Activated CD4-positive, alpha-beta memory T cell treated with anti-CD3 and anti-CD28 coated beads, Interleukin-2, amount 10 ng/mL, durations not matched to agents 7 days and 5 days (primary cell): ENCODE measurements around the gene NDUFS6. TPM values are rescaled to one million over a fixed set of nuclear protein-coding genes. Genes with fewer than 3 reads are reported as not detected.

ENCODE experiments used
- CTCF ChIA-PET: fragments of 350-600 bp; sonication (Branson Sonifier 250); formaldehyde crosslinking; loops from one replicate; lab custom pipeline; 2021; ENCODE audit warnings: antibody characterized with exemption, inconsistent platforms; lab: Charles Lee
- POLR2A ChIA-PET: fragments of 350-600 bp; sonication (Branson Sonifier 250); formaldehyde crosslinking; loops from one replicate; lab custom pipeline; 2021; ENCODE audit warnings: antibody characterized with exemption; lab: Charles Lee
- DNase-seq: peaks from one replicate; pipeline ENCODE4 v3.0.0-alpha.2; 2020
- H3K27ac Mint-ChIP-seq: one replicate; pipeline ENCODE4 v1.8.0; 2021; ENCODE audit warnings: mild to moderate bottlenecking, mixed read lengths
- H3K27me3 Mint-ChIP-seq: one replicate; pipeline ENCODE4 v1.8.0; 2021; ENCODE audit warnings: mixed read lengths
- H3K36me3 Mint-ChIP-seq: one replicate; pipeline ENCODE4 v1.8.0; 2021; ENCODE audit warnings: low read depth, mixed read lengths
- H3K4me1 Mint-ChIP-seq: one replicate; pipeline ENCODE4 v1.8.0; 2021; ENCODE audit warnings: mixed read lengths
- H3K4me3 Mint-ChIP-seq: one replicate; pipeline ENCODE4 v1.8.0; 2021; ENCODE audit warnings: mild to moderate bottlenecking, mixed read lengths
- H3K9me3 Mint-ChIP-seq: one replicate; pipeline ENCODE4 v1.8.0; 2021; ENCODE audit warnings: mixed read lengths
- total RNA-seq, 2 experiments: library from RNA; stranded (reverse); gene quantifications; one replicate each; pipeline ENCODE4 v1.2.3, GENCODE V29; 2021

NDUFS6 gene
- total RNA-seq, 2 experiments from 2014 or later, result 25.4 to 29.2 TPM

DNA sequence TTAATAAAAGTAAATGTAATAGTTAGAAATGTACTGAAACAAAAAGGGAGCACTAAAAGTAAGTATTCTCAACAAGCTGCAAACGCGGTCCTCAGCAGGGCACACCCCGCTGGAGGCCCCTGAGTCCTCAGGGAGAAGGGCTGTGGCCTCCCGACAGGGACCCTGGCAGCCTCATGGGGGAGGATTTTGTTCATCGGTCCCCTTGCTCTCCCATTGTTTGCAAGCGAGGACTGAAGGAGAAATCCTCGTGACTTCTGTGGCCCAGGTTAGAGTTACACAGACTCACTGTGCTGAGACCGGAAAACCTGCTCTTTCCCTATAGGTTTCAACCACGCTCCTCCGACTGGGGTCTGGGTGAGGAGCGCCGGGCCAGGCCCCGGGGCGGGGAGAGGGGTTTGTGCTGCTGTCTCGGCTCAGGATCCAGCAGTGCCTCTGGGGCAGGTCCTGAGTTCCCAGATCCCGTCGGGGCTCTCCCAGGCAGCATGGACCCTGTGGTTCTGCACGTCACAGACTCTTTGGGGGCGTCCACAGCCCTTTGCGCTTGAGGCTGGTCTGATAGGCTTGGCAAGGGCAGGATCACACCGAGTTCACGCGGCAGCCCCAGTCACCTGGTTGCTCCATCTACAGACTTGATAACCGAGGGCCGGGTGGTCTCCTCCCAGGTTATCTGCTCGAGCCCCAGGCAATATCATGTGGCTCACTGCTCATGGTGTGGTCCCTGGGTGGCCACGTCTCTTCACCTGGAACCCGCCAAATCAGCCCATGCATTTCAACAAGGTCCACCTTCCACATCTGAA, 40.4 kb upstream of the NDUFS6 start:
- POLR2A ChIA-PET, result interaction anchor here (1.0 kb wide), 1 partner anchor 8 kb away, joined by 3 read pairs; no protein-coding TSS in a partner anchor
- CTCF ChIA-PET, result no interaction called here
- peaks cover under 1% of the 10 kb centered on the region for H3K4me1 Mint-ChIP-seq
- no peak overlapping the region for H3K27ac Mint-ChIP-seq
- H3K36me3 Mint-ChIP-seq, result no peaks in the 10 kb centered on the region
- H3K9me3 Mint-ChIP-seq, result no peaks in the 10 kb centered on the region
- H3K27me3 Mint-ChIP-seq, result peaks cover 17% of the 10 kb centered on the region
- DNase-seq, result peak; percentile 11
- H3K4me3 Mint-ChIP-seq, result no peak overlapping the region

DNA sequence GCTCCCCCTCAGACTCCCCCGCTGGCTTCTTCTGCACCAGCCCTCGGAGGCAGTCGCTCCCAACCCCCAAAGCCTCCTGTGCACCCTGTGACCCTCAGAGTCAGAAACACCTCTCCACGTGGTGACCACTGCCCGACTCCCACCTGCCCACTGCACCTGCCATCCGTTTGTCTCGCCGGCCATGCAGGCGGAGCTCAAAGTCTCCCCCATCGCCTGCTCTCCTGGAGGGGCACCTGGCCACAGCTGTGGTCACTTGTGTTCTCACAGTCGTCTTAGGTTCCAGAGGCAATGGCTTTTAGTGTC, 39.8 kb upstream of the NDUFS6 start:
- ChIA-PET POLR2A (interaction anchor here (1.0 kb wide), 1 partner anchor 8 kb away, joined by 3 read pairs; no protein-coding TSS in a partner anchor), CTCF (no interaction called here)
- no peaks in the 10 kb centered on the region for H3K36me3 Mint-ChIP-seq
- DNase-seq, result no peak
- no peak overlapping the region for H3K27ac Mint-ChIP-seq
- no peaks in the 10 kb centered on the region for H3K9me3 Mint-ChIP-seq
- H3K4me1 Mint-ChIP-seq, result peaks cover 1% of the 10 kb centered on the region
- no peak overlapping the region for H3K4me3 Mint-ChIP-seq
- H3K27me3 Mint-ChIP-seq, result peaks cover 16% of the 10 kb centered on the region

DNA sequence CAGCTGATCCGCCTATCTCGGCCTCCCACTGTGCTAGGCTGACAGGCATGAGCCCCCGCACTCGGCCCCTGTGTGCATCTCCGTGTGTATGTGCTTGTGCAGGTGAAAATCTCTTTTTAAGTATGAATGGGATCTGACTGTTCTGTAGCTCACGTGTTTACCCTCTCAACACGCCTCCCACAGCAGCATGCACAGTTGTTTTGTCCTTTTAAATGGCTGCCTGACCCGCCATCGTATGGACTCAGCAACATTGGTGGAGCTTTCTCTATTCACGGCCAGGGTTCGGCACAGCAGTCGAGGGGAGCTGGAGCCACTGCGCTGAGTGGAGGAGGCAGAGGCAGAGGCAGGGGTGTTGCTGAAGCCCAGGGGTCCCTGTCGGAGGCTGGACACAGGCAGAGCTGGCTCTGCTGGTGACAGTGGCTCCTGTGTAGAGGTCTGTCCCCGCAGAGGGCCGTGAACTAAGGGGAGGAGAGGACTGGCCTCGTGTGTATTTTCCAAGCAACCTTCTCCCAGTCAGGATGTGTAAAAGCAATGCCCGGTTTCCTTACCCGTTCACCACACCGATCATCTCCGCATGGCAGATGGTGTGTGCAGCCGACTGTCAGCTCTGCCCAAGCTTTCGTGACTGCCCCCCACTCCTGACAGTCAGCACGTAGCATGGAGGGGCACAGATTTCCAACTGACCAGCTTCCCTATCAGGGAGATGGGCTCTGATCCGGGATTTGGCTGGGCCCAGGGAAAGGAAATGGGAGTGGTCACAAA, 38.9 kb upstream of the NDUFS6 start:
- ChIA-PET POLR2A (interaction anchor here (1.0 kb wide), 1 partner anchor 9 kb away, joined by 3 read pairs; no protein-coding TSS in a partner anchor), CTCF (interaction anchor here (1.4 kb wide), 1 partner anchor 277 kb away, joined by 4 read pairs; no protein-coding TSS in a partner anchor)
- Mint-ChIP-seq H3K4me3 (no peak overlapping the region), H3K9me3 (no peaks in the 10 kb centered on the region), H3K27me3 (peaks cover 16% of the 10 kb centered on the region), H3K27ac (no peak overlapping the region), H3K36me3 (no peaks in the 10 kb centered on the region), H3K4me1 (peaks cover 1% of the 10 kb centered on the region)
- peak; percentile 15 for DNase-seq

DNA sequence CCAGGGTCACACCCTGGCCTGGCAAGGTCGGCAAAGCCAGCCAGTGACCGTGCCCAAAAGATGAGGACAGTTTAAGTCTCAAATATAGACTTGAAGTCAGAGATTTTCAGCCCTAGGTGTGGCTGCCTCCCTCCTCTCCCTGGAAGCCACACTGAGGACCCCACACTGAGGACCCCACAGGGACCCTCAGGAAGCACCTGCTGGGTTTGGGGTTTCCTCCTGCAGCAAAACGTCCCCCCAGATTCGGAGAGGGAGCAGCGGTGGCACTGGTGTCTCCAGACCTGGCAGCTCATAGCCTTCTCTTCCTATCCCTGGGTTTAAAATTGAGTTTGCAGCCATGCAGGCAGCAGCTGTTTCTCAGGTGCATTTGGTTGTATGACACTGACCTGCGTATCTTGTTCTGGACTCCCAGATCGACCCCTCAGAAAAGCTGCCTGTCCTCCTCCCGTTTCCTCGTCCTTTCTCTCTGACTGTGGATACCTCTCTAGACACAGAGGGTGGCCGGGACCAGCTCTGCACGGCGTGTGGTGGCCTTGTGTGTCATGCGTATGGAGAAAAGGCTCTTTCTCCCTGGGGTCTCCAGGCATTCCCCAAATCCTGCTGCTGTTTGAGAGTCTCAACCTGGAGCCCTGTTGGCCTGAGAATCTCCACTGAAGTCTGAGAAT, 38.2 kb upstream of the NDUFS6 start:
- H3K4me1 Mint-ChIP-seq, result peaks cover 1% of the 10 kb centered on the region
- H3K27me3 Mint-ChIP-seq, result peaks cover 16% of the 10 kb centered on the region
- no peaks in the 10 kb centered on the region for H3K36me3 Mint-ChIP-seq
- POLR2A ChIA-PET, result interaction anchor here (1.2 kb wide), 1 partner anchor 38 kb away, joined by 3 read pairs; the partner anchor contains the start of gene NDUFS6
- CTCF ChIA-PET, result interaction anchor here (0.7 to 1.4 kb wide), 6 partner anchors 10 to 276 kb away, joined by 3 to 9 read pairs (median 4); partner anchors contain the start of gene MRPL36
- H3K4me3 Mint-ChIP-seq, result no peak overlapping the region
- no peaks in the 10 kb centered on the region for H3K9me3 Mint-ChIP-seq
- no peak for DNase-seq
- H3K27ac Mint-ChIP-seq, result no peak overlapping the region

DNA sequence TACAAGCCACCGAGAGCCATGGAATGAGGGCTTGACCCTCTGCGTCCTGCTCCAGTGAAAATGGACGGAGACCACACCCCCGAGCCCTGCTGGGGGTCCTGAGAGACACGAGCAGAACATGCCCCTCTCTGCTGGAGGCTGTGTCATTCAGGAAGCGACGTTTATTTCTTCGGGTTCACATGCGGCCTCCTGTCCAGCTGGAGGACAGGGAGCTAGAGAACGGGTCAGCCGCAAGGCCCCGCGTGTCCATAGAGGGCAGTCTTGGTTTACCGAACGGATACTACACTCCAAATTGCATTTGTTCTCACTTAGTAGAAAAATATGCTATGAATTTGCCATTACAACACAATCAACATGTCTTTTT, 37.7 kb upstream of the NDUFS6 start:
- POLR2A ChIA-PET, result interaction anchor here (1.2 kb wide), 1 partner anchor 38 kb away, joined by 3 read pairs; the partner anchor contains the start of gene NDUFS6
- H3K36me3 Mint-ChIP-seq, result no peaks in the 10 kb centered on the region
- H3K9me3 Mint-ChIP-seq, result no peaks in the 10 kb centered on the region

DNA sequence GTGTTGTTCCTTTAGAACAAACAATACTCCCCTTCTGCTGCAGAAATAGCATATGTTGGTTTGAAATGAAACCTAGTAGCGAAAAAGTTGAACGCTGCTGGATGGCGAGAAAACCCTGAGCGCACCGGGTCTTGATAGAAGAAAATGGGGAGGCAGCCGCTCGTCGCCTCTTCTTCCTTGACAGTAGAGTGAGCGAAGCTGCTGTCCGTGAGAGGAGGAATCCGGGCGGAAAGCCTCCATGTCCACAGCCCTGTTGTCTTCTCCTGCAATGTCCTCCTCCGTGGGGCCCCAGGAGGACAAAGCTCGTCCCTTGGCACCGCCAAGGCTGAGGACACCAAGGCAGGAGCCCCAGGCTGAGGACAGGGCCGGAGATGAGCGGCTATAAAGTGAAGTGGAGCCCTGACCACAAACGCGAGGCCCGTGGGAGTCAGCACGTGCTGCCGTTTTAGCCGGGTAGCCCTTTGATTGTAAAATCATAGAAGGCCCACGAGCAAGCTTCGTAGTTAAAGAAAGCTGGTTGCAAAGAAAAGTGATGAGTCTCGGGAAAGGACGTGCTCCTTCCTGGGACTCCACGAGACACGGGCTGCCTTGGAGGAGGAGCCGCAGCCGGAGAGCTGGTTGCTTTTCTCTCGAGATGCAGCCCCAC, 37.1 kb upstream of the NDUFS6 start:
- DNase-seq, result no peak
- Mint-ChIP-seq H3K27me3 (peaks cover 13% of the 10 kb centered on the region), H3K36me3 (no peaks in the 10 kb centered on the region), H3K4me1 (peaks cover 1% of the 10 kb centered on the region), H3K9me3 (no peaks in the 10 kb centered on the region), H3K4me3 (no peak overlapping the region), H3K27ac (no peak overlapping the region)
- POLR2A ChIA-PET, result interaction anchor here (1.2 kb wide), 1 partner anchor 37 kb away, joined by 3 read pairs; the partner anchor contains the start of gene NDUFS6
- CTCF ChIA-PET, result interaction anchor here (1.2 to 1.4 kb wide), 5 partner anchors 9 to 275 kb away, joined by 4 to 9 read pairs (median 5); partner anchors contain the start of gene MRPL36

More for the DNA sequence above, 37.7 kb upstream of the NDUFS6 start:
- peak; percentile 47 for DNase-seq
- no peak overlapping the region for H3K4me3 Mint-ChIP-seq
- peaks cover 1% of the 10 kb centered on the region for H3K4me1 Mint-ChIP-seq
- CTCF ChIA-PET, result interaction anchor here (0.7 to 1.4 kb wide), 6 partner anchors 9 to 275 kb away, joined by 3 to 9 read pairs (median 4); partner anchors contain the start of gene MRPL36
- H3K27me3 Mint-ChIP-seq, result peaks cover 13% of the 10 kb centered on the region
- H3K27ac Mint-ChIP-seq, result no peak overlapping the region

DNA sequence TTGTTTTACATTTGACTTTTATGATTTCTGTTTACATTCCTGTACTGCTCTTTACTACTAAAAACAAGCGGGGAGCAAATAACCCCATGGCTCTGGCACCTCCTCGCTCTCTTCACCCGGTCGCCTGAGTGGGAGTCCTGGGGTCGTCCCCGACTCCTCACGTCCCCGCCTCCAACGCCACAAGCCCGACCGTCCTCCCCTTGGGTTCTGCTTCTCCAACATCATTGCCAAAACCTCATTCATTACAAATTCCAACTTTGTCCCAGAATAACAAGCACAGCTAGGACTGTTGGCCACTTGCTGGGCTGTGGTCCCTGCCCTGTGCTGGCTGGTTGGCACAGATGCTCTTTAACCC, 36.6 kb upstream of the NDUFS6 start:
- H3K36me3 Mint-ChIP-seq, result no peaks in the 10 kb centered on the region
- peaks cover 13% of the 10 kb centered on the region for H3K27me3 Mint-ChIP-seq
- DNase-seq, result no peak
- ChIA-PET CTCF (interaction anchor here (1.3 to 1.4 kb wide), 2 partner anchors 8 to 35 kb away, joined by 5 to 6 read pairs; partner anchors contain the start of gene MRPL36), POLR2A (no interaction called here)
- peaks cover 1% of the 10 kb centered on the region for H3K4me1 Mint-ChIP-seq
- no peaks in the 10 kb centered on the region for H3K9me3 Mint-ChIP-seq
- H3K27ac Mint-ChIP-seq, result no peak overlapping the region
- no peak overlapping the region for H3K4me3 Mint-ChIP-seq

DNA sequence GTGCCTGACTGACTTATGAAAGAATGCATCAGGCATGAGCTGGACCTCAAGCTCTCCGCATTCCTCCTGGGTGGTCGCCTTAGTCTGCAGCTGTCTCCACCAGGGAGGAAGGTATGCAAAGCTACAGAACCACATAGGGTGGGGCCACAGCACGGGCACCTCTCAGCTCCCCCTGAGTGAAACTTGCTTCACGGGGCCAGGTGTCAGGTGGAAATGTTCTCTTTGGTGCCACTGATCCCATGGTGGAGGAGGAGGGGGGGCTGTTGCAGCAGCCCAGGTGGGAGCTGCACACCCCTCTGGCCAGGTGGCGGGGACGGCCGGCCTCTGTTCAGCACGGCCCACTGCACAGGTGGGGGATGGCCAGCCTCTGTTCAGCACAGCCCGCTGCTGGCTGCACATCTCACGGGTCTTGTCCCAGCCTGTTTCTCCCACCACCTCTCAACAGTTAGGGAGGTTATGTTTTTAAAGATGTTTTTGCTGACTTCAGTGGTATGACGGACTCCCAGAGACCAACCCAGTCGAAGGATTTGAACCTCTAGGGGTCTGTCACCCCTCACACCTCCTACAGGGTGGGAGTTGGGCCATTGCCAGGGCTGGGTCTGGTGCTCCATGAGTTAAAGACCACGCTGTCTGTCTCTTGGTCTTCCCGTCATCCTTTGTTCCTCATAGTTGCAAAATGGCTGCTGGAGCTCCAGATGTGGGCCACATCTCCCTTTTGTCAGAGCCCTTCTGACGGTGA, 35.9 kb upstream of the NDUFS6 start:
- no peaks in the 10 kb centered on the region for H3K9me3 Mint-ChIP-seq
- ChIA-PET CTCF (no interaction called here), POLR2A (no interaction called here)
- peaks cover 1% of the 10 kb centered on the region for H3K4me1 Mint-ChIP-seq
- no peak overlapping the region for H3K4me3 Mint-ChIP-seq
- no peak for DNase-seq
- H3K27me3 Mint-ChIP-seq, result peaks cover 13% of the 10 kb centered on the region
- no peak overlapping the region for H3K27ac Mint-ChIP-seq
- no peaks in the 10 kb centered on the region for H3K36me3 Mint-ChIP-seq

DNA sequence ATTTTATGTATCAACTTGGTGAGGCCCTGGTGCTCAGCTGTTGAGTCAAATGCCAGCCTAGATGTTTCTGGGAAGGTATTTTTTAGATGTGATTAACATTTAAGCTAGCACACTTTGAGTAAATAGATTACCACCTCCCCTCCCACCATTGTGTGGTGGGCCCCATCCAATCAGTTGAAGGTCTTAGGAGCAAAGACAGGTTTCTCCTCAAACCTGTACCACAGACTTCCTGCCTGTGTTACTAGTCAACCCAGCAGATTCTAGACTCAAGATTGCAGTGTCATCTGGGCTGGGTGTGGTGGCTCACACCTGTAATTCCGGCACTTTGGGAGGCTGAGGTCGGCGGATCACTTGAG, 35.3 kb upstream of the NDUFS6 start:
- H3K4me1 Mint-ChIP-seq, result peaks cover 1% of the 10 kb centered on the region
- POLR2A ChIA-PET, result no interaction called here
- H3K4me3 Mint-ChIP-seq, result no peak overlapping the region
- DNase-seq, result no peak
- no peaks in the 10 kb centered on the region for H3K9me3 Mint-ChIP-seq
- peaks cover 13% of the 10 kb centered on the region for H3K27me3 Mint-ChIP-seq
- no peak overlapping the region for H3K27ac Mint-ChIP-seq
- H3K36me3 Mint-ChIP-seq, result no peaks in the 10 kb centered on the region
- CTCF ChIA-PET, result no interaction called here

DNA sequence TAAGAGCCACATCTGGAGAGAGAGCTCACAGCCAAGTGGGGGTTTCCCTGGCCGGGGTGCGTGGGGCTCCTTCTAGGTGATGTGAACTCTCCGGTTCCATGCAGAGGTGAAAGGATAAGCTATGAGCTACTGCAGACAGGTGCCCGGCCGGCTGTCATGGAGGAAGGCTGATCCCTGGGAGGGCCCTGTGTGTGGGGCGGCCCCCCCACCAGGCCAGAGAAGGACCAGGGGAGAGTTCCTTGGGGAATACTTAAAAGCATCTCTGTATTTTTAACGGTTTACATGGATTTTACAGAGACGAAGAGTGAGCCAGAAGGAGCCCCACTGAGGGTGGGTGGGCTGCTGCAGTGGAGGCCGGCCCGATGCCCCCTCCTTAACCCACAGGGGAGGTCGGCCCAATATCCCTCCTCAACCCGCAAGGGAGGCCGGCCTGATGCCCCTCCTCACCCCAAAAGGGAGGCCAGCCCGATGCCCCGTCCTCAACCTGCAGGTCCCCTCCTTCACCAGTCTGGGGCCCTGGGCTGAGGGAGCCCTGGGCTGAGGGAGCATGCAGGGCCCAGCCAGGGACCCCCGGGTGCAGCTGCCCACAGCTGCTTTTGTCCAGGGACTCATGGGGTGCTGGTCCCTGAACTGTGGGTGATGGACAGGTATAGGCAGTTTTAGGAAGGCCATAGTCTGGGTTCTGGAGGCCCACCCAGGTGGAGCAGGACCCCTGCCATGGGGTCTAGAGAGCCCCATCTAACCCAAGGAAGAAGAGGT, 33.5 kb upstream of the NDUFS6 start:
- Mint-ChIP-seq H3K27ac (no peak overlapping the region), H3K36me3 (no peaks in the 10 kb centered on the region), H3K27me3 (peaks cover 16% of the 10 kb centered on the region), H3K4me1 (peaks cover 1% of the 10 kb centered on the region), H3K4me3 (no peak overlapping the region), H3K9me3 (no peaks in the 10 kb centered on the region)
- no peak for DNase-seq
- ChIA-PET CTCF (no interaction called here), POLR2A (no interaction called here)

DNA sequence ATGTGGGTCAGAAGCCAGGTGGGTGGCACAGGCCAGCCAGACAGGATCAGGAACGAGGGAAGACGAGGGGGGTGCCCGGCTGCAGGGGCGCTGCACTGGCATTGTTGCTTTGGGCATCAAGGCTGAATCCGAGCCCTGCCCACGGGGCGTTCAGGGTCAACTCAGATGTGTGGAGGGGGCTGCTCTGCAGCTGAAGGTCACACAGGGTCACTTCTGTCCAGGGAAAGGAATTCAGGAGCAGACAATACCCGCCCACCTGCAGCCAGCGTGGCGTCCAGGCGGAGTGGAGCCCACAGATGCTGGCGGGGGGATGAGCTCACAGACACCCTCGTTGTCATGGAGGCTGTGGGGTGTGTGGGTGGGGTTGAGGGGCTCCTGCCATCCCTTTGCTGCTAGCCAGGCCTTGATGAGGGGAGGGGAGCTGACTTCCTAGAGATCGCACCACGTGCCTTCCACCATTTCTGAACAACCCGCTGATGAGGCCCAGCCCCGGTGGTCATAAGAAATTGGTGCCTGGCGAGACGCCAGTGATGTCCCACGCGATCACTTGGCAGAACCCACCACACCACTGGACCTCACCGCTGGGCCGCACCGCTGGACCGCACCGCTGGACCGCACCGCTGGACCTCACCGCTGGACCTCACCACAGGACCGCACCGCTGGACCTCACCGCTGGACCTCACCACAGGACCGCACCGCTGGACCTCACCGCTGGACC, 32.8 kb upstream of the NDUFS6 start:
- CTCF ChIA-PET, result no interaction called here
- Mint-ChIP-seq H3K9me3 (no peaks in the 10 kb centered on the region), H3K4me3 (no peak overlapping the region), H3K27me3 (peaks cover 14% of the 10 kb centered on the region), H3K27ac (no peak overlapping the region), H3K4me1 (peaks cover 1% of the 10 kb centered on the region), H3K36me3 (no peaks in the 10 kb centered on the region)
- POLR2A ChIA-PET, result no interaction called here
- DNase-seq, result no peak
